Chondrocyte (in vitro differentiated cells): ENCODE data around the gene LMNA. TPM values are rescaled to one million over a fixed set of nuclear protein-coding genes. Genes with fewer than 3 reads are reported as not detected.
"Not testable (repeated sequence)": the region's sequence is repeated elsewhere in the genome, so short reads cannot be mapped to it uniquely, and the experiment has no call there.

Experiments
- DNase-seq: peaks from one replicate; pipeline ENCODE4 v3.0.0; 2021; ENCODE audit warnings: mixed read lengths, low spot score
- H3K27ac Mint-ChIP-seq: one replicate; pipeline ENCODE4 v1.8.0; 2021; ENCODE audit warnings: mild to moderate bottlenecking, moderate library complexity, mixed read lengths; ENCODE audit not compliant: unreplicated experiment
- H3K27me3 Mint-ChIP-seq: 2 replicates; pipeline ENCODE4 v1.8.0; 2021; ENCODE audit warnings: low read depth, mixed read lengths
- H3K36me3 Mint-ChIP-seq: 2 replicates; pipeline ENCODE4 v1.8.0; 2021; ENCODE audit warnings: low read depth, mixed read lengths
- H3K4me1 Mint-ChIP-seq: 2 replicates; pipeline ENCODE4 v1.8.0; 2021; ENCODE audit warnings: low read depth, mild to moderate bottlenecking, mixed read lengths
- H3K4me3 Mint-ChIP-seq: one replicate; pipeline ENCODE4 v1.8.0; 2021; ENCODE audit warnings: mild to moderate bottlenecking, moderate library complexity, mixed read lengths; ENCODE audit not compliant: unreplicated experiment
- H3K9me3 Mint-ChIP-seq: 2 replicates; pipeline ENCODE4 v1.8.0; 2021; ENCODE audit warnings: low read depth, mixed read lengths
- CTCF ChIP-seq: fragments of 200-600 bp; sonication (generic); IDR thresholded peaks from 2 replicates; pipeline ENCODE4 v1.5.0; 2021; ENCODE audit warnings: antibody characterized with exemption, mild to moderate bottlenecking, moderate library complexity
- total RNA-seq: library from RNA; stranded (reverse); gene quantifications from 3 replicates; pipeline ENCODE4 v1.2.1, GENCODE V29; 2021

LMNA gene
- total RNA-seq, 1 donor from 2014 or later = 675 TPM

- no peak for TF ChIP-seq CTCF
- no peaks in the 10 kb centered on the region for H3K27me3 Mint-ChIP-seq
- H3K4me3 Mint-ChIP-seq = peak overlapping the region; percentile 9
- DNase-seq = no peak
- H3K27ac Mint-ChIP-seq = peak overlapping the region; percentile 74
- H3K9me3 Mint-ChIP-seq = no peaks in the 10 kb centered on the region
- peaks cover 38% of the 10 kb centered on the region for H3K4me1 Mint-ChIP-seq
- peaks cover 11% of the 10 kb centered on the region for H3K36me3 Mint-ChIP-seq
Measured at GRCh38 chr1:156112276-156113137, 2.0 kb upstream of the LMNA start.

- Mint-ChIP-seq H3K9me3 (no peaks in the 10 kb centered on the region), H3K27ac (peak overlapping the region; percentile 99), H3K4me1 (peaks cover 46% of the 10 kb centered on the region), H3K4me3 (peak overlapping the region; percentile 98), H3K36me3 (peaks cover 15% of the 10 kb centered on the region), H3K27me3 (no peaks in the 10 kb centered on the region)
- TF ChIP-seq CTCF = no peak
- DNase-seq = no peak
Measured at GRCh38 chr1:156113282-156113950, 1.1 kb upstream of the LMNA start.

GRCh38 chr1:156114919-156115513 lies 505 bp downstream of the LMNA start:
- Mint-ChIP-seq H3K27me3 (no peaks in the 10 kb centered on the region), H3K4me1 (peaks cover 62% of the 10 kb centered on the region), H3K27ac (peak overlapping the region; percentile 99), H3K9me3 (no peaks in the 10 kb centered on the region), H3K36me3 (peaks cover 15% of the 10 kb centered on the region), H3K4me3 (peak overlapping the region; percentile 98)
- no peak for TF ChIP-seq CTCF
- DNase-seq = no peak

GRCh38 chr1:156115514-156116374 lies 1.2 kb downstream of the LMNA start:
- Mint-ChIP-seq H3K9me3 (no peaks in the 10 kb centered on the region), H3K4me1 (peaks cover 69% of the 10 kb centered on the region)
- DNase-seq = no peak

GRCh38 chr1:156116731-156117130 lies 2.2 kb downstream of the LMNA start:
- Mint-ChIP-seq H3K4me3 (peak overlapping the region; percentile 98), H3K36me3 (peaks cover 17% of the 10 kb centered on the region), H3K27ac (peak overlapping the region; percentile 99), H3K4me1 (peaks cover 74% of the 10 kb centered on the region)
- not testable (repeated sequence) for H3K27me3 Mint-ChIP-seq, H3K9me3 Mint-ChIP-seq, DNase-seq

More at GRCh38 chr1:156115514-156116374, 1.2 kb downstream of the LMNA start:
- peaks cover 17% of the 10 kb centered on the region for H3K36me3 Mint-ChIP-seq
- H3K27me3 Mint-ChIP-seq = no peaks in the 10 kb centered on the region
- no peak for TF ChIP-seq CTCF
- H3K4me3 Mint-ChIP-seq = peak overlapping the region; percentile 98
- H3K27ac Mint-ChIP-seq = peak overlapping the region; percentile 99
